EH (cell line): Measurements from ENCODE around the gene GNPTG.

Experiments
- DNase-seq: peaks from one replicate; pipeline ENCODE4 v3.0.0-alpha.2; 2015; ENCODE audit warnings: low read depth

GNPTG gene

DNA sequence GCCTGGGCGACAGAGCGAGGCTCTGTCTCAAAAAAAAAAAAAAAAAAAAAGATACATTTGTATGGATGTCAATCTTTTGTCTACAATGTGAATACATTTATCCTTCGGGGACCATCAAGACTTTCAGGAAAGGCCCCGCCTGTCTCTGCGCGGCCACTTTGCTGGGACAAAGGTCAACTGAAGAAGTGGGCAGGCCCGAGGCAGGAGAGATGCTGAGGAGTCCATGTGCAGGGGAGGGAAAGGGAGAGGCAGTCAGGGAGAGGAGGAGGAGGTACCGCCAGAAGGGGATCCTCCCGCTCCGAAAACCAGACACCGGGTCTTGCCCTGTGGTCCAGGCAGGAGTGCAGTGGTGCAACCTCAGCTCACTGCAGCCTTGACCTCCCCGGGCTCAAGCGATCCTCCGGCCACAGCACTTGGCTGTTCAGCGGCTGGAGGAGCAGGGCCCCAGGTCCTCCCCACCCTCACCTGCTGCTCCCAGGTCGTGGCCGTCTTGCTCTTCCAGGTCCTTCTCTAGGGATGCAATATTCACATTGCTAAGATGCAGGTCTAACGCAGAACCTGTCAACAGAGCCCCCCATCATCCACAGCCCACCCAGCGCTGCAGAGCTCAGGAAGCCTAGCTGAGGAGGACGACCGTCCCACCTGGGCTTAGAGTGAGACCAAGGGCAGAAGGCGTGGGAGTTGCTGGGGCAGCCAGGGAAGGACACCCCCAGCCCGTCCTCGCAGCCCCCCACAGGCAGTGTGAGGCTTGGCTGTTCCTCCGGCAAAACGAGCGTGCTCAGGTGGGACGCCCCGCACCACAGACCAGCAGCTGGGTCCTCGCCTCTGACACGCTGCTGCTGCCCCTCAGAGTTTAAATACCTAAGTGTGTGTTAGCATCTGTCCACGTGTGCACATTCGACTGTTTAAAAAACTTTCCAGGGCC lies 19.6 kb downstream of the GNPTG start:
- no peak for DNase-seq

DNA sequence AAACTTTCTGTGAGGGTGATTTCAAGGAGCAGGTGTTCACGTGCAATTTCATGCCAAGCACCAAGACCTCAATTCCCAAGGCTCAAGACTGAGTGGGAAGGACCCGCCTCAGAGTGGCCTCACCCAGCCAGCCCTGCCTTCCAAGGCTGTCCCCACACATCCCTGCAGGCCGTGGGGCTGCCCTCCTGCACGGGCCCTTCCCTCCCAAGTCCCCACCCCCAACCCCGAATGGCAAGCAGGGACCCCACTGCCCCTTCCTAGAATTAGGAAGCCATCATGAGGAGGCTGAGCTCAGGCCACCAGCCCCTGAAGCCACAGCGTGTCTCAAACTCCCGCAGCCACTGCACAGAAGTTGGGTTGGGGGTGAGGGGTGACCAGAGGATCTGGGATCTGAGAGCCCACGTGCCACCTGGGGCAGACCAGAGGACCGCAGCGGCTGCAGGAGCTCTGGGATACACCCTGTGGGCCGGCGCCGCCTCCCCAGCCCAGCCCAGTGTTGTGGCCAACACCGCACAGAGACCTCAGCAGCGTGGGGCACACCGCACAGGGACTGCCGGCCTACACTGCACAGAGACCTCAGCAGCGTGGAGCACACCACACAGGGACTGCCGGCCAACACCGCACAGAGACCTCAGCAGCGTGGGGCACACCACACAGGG lies 20.7 kb downstream of the GNPTG start:
- DNase-seq: no peak

GRCh38 chr16:1374418-1375297 lies 22.9 kb downstream of the GNPTG start:
- no peak for DNase-seq

- DNase-seq: no peak
Observed at GRCh38 chr16:1375298-1375640, 23.5 kb downstream of the GNPTG start.

GRCh38 chr16:1375741-1376410 lies 24.1 kb downstream of the GNPTG start:
- no peak for DNase-seq

DNA sequence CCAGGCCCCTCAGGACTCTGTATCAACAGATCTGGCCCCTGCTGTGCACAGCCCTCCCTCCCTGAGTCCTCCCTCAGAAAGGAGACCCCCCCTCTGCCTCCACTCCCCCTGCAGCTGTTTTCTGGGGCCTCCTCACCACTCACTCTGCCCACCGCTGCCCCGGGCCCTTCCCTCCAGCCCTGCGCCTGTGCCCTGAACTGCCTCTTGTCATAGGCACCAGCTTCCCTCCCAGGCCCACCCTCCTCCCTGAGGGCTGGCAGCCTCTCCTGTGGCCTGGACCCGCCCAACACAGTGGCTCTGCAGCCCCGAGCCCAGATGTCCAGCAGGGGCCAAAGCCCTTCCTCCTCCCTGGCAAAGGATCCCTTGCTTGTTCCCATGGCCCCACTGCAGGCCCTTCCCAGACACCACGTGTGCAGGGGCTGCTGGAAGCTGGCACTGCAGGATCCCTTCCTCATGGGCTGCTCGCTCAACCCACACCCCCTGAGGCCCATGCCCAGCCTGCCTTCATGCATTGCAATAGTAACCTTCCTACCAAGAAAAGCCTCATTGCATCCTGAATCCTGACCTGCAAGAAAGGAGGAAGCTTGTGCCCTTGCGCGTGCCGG lies 25.8 kb downstream of the GNPTG start:
- no peak for DNase-seq

DNA sequence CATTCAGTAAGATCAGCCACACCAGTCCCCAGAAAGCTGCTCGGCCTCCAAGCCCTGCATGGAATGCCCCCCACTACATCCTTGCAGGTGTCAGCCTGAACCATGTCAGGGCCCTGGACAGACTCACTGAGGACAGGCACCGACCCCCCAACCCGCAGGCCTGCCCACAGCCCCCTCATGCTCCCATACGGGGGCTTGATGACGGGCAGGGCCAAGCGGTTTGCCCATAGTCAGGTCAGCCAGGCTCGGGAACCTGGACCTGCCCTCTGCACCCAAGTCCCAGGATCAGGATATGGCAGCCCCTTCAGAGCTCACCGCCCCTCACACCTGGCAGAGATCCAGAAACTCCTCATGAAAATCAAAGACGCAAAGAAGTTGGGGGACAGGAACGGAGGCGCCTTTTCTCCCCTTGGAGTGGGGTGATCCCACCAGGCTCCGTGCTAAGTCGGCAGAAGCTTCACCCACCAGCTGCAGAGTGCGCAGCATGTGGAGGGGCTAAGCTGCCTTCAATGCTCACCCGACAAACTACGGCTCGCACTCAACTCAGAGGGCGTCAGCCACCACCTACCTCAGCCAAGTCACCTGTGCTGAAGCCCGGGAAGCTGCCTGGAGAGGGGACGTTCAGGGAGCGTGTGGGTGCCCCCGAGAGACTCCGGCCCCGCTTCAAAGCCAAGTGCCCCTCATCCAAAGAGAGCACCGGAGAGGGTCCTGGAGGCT lies 26.5 kb downstream of the GNPTG start:
- DNase-seq: no peak

DNA sequence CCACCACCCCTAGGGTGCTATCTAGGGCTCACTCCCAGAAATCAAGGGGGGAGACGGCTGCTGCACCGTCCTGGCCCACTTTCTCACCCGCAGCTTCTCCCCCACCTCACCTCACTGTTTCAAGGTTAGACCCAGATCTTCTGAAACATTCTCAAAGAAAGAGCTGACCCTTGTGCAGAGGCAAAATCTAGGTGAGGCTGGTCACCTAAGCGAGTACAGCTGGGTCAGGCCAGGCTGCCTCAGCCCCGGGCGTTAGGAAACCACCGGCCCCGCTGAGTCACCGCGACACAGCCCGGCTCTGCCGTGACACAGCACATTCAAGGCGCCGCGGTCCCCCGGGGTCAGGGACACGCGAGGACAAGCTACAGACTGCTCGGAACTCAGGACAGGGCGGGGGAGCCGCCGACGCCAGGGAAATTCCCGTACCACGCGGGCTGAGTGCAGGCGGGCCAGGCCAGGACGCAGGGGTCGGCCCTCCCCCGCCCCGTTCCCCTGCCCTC lies 27.1 kb downstream of the GNPTG start:
- DNase-seq: peak; percentile 87

DNA sequence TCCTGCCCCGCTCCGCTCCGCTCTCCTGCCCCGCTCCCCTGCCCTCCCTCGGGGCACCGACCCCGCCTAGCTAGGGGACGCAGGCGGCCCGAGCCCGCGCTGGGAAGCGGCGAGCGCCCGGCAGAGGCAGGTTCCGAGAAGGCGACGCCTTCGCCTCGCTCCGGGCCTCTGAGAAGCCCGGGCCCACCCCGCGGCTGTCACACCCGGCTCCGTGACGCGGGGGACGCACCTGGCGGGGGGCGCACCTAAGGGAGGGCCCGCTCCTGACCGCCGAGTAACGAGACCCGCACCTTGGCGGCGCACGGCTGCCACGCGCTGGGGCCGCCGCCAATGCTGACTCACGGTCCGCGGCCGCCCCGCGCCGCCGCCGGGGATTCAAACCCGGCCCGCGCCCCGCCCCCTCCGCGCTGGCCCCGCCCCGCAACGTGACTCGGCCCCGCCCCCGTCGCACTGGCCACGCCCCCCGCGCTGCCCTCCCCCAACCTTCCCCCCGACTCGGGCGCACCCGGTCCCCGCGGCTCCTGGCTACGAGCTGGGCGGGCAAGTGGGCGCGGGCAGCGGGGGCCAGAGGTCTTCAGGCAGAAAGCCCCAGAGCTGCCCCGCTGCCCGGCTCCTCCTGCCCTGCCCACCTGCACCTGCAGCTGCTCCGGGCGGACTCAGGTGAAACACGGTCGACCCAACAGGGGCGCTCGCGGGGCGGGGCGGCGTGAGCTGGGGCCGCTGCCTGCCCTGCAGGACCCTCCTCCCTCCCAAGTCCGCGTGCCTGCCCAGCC lies 27.8 kb downstream of the GNPTG start:
- peak; percentile 66 for DNase-seq

DNA sequence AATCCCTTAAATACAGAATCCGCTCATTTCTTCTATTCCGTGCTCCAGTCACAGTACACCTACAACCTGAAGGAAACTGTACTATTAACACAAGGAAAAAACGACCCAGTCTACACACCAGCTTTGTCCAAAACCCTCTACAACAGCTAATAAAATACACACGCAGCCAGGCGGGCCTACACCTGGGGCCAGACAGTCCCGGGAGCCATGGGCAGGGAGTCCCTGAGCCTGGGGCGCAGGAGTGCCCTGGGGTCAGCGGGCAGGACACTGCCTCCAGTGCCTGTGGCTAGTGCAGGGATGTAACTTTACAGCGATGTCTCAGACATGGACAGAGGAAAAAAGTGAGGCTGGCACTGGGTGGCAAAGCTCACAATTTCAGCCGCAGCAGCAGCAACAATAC lies 28.5 kb downstream of the GNPTG start:
- no peak for DNase-seq

- no peak for DNase-seq
Observed at GRCh38 chr16:1381612-1382406, 30.1 kb downstream of the GNPTG start.

DNA sequence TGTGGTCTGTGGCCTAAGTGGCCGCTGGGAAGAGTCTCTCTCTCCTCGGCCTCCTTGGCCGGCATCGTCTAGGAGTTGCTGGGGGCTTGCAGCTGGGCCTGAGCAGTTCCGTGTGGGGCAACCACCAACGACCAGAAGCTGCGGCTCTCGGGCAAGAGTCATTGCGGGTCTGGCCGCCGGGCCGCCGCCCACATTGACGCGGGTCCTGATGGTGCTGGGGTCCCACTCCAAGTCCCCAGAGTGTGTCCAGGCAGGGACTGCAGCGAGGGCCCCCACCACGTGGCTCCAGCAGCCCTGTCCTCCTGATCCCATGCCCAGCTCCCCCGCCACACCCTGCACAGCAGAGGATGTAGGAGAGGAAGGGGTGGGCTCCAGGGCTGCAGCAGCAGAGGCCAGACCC lies 31.8 kb downstream of the GNPTG start:
- DNase-seq: no peak

DNA sequence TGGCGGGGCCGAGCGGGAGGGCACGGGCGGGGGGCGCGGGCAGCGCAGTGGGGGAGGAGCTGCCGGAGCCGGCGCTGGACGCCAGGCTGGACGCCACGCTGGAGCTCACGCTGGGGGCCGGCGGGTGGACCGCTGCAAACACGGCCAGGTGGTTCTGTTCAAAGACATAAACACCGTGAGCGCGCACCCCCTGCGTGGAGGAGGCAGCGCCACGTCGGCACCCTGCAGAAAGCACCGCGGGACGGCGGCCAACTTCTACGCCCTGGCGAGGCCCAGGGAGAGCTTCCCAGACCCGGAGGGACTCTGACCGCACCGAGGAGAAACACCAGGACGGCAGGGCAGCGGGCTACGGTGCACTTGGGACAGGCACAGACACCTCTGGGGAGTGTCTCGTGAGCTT lies 33.5 kb downstream of the GNPTG start:
- DNase-seq: no peak

DNA sequence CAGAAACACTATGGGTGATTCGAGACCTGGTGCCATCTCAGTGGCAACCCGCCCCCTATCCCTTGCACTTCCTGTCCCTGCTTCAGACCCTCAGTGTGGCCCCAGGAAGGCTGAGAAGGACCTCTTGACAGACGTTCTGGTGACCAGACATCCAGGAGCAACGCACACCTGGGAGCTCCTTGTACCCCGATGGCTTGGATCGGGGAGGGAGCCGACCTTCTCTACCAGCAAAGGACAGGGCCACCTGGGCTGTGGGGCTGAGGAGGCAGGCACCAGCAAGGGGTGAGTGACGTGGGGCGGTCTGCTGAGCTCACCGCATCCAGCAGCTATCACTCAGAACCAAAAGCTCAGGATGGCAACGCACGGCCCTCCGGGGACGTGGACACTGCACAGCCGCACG lies 35.6 kb downstream of the GNPTG start:
- no peak for DNase-seq

GRCh38 chr16:1389762-1390161 lies 38.0 kb downstream of the GNPTG start:
- DNase-seq: no peak

DNA sequence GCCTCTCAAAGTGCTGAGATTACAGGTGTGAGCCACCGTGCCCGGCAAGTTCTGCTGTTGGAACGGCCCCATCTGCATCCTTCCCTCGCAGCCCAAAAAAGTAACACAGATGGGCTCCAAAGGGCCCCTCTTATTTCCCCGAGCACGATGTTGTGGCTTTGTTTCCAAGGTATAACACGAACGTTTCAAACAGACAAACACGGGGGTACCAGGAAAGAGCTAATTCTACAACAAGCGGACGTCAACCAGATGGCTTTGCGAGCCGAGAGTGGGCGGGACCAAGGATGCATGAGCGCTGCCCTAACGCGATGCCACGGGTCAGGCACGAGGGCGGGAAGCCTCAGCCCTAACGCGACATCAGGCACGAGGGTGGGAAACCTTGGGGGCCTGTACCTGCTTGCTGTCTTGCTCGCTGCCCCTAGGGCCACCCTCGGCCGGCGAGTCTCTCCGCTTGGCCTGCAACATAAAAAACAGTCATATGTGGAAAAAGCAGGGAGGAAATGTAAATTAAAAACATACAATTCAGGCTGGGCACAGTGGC lies 38.6 kb downstream of the GNPTG start:
- no peak for DNase-seq

- DNase-seq: no peak
Observed at GRCh38 chr16:1392826-1393225, 41.1 kb downstream of the GNPTG start.

GRCh38 chr16:1393613-1394176 lies 42.0 kb downstream of the GNPTG start:
- DNase-seq: no peak
